GM21360 (cell line): ENCODE data around the gene LAMA4.
"Not testable (repeated sequence)": the region's sequence is repeated elsewhere in the genome, so short reads cannot be mapped to it uniquely, and the experiment has no call there.

Experiments used
- ATAC-seq: cut with Tn5 transposase; IDR thresholded peaks from one replicate; pipeline ENCODE4 v1.9.1; 2021; ENCODE audit warnings: mild to moderate bottlenecking, moderate library complexity; ENCODE audit not compliant: unreplicated experiment

The LAMA4 gene

GRCh38 chr6:112153926-112154607 lies 100.3 kb downstream of the LAMA4 start:
- ATAC-seq = no peak

GRCh38 chr6:112150363-112150762 lies 104.0 kb downstream of the LAMA4 start:
- no peak for ATAC-seq

- no peak for ATAC-seq
Observed at GRCh38 chr6:112149719-112150263, 104.6 kb downstream of the LAMA4 start.

- no peak for ATAC-seq
Observed at GRCh38 chr6:112149236-112149635, 105.1 kb downstream of the LAMA4 start.

DNA sequence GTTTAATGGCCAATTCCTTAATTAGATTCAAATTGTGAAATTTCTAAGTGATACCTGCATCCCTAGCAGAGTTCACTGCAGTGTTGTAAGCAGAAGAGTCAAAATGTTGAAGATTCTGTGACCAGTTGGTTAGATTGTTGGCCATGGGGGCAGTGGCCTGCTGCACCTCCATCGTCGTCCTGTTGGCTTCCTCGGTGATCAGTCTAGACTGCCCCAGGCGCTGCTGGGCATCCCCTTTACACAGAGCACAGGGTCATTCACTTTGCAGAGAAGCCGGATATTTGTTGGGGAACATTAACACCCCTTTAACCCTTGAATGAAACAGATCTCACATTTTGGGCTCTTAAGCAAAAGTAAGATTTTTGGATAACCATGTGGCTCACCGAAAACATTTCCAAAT lies 106.3 kb downstream of the LAMA4 start:
- ATAC-seq = no peak

DNA sequence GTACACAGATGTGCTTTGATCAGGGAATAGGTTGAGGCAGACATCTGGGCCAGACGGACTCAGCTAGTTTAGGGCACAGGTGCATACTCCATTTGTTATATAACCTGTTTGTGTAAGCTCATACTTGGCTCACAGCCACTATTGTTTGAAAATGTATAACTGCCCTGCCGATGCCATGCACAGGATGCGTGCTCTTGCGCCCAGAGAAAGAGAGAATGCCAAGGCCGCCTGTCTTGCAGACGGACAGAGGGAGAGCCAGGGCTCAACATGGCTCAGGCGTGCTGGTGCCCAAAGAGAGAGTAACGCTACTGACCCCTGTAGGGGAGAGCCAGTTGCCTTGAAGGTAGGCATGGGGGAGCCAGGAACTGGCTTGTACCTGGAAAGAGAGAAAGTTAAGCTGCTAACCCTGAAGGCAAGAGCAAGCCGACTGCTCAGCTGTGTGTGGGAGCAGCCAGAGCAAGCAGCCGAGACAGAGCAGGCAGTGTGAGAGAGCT lies 109.2 kb downstream of the LAMA4 start:
- no peak for ATAC-seq

DNA sequence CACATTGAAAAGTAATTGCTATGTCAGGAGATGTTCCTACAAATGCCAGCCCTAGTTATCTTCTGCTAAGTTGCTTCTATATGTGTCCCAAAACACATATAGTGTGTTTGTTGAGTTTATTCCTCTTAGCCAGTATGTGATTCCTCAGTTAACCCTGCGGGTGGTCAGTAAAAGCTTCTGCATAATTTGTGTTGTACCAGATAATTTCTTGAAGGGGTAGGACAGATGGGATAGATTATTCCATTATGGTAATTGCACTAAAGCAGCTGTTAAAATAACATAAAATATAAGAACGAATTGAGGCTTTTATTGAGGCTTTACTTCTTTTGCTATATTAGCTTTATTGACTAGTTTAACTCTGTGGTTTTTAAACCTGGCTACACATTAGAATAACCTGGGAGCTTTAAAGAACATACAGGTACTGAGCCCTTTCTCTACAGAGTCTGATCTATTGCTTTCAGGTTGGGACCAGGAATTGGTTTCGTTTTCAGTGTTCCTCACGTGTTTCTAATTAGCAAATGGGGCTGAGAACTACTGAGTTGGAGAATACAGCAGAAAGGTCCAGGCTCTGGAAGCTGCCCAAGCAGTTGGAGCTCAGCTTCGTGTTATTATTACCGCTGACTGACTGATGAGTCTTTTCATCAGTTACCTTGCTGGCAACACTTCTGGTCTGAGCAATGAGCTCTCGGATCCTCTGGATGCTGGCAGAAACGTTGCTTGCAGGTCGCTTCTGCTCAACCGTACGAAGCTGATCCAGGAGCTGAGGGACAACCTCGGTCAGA lies 110.0 kb downstream of the LAMA4 start:
- no peak for ATAC-seq

DNA sequence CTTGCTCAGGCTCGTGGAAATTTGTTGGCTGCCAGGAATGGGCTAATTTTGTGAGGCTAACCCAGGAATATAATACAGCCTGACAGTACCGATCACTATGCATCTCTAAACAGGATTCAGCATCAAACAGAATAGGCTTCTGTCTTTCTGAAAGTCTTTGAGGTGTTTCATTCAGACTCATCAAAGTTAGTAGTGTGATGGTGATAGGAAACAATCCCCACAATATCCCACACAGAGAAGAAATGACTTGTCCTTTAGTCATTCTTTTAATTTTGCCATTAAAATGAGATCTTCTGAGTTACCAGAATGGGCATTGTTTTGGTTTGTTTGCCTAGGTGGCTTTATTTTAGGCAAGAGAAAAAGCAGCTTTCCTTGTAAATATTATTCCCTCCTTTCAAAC lies 112.7 kb downstream of the LAMA4 start:
- no peak for ATAC-seq

- ATAC-seq = no peak
Observed at GRCh38 chr6:112139052-112139451, 115.3 kb downstream of the LAMA4 start.

GRCh38 chr6:112130878-112131277 lies 123.5 kb downstream of the LAMA4 start:
- ATAC-seq = no peak

GRCh38 chr6:112128208-112128607 lies 126.2 kb downstream of the LAMA4 start:
- no peak for ATAC-seq

GRCh38 chr6:112123982-112124381 lies 130.4 kb downstream of the LAMA4 start:
- no peak for ATAC-seq

GRCh38 chr6:112122756-112123155 lies 131.6 kb downstream of the LAMA4 start:
- no peak for ATAC-seq

- ATAC-seq = no peak
Observed at GRCh38 chr6:112118034-112118433, 136.3 kb downstream of the LAMA4 start.

DNA sequence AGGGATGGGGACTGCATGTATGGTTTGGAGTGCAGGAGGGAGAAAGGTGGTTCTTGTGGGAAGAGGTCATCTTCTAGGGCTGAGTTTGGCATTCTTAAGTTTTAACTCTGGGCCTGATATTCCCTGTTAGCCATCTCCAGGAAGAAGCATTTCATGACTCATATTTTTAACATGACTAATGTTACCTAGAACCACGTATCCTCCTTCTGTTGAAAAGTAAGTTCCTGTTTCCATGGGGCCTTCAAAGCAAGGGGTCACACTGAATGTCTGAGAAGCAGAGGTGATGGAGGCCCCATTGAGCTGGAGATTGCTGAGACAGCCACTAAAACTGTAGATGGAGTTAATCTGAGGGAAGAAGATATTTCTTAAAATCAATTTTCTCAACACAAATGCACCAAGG lies 136.8 kb downstream of the LAMA4 start:
- ATAC-seq = no peak

DNA sequence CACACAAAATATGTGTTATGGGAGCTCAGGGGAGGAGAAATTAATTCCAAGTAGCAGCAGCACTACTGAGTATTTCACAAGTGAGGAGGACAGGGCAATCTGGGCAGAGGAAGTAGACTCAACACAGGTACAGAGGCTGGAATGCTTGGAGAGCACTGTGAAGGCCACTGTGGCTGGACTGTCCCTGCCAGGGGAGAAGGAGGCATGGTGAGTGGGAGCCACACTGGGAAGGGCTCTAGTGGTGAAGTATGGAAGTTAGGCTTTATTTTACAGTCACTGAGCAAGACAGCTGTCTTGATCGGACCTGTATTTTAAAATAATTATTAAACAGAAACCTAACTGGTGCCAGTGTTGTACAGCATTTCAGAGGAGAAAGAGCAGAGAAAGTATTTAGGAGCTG lies 138.1 kb downstream of the LAMA4 start:
- ATAC-seq = no peak

GRCh38 chr6:112114577-112115223 lies 139.7 kb downstream of the LAMA4 start:
- ATAC-seq = no peak

GRCh38 chr6:112113918-112114317 lies 140.4 kb downstream of the LAMA4 start:
- ATAC-seq = no peak

DNA sequence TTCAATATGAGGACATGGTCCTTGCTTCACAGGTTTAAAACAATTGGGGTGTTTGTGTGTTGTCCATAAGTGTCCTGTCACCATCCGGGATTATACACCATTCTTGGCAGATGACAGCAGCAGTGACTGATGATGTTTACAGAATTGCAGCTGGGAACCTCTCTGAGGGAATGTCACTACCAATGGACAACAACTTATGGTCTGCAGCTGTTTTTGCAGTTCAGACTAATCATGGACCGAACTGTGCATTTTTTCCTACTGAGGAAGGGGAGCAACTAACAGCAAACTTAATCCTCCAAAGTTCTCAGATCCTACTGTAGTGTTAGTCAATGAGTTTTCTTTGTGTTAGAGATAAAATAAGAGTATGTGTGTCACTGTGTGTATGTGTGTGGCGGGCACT lies 140.9 kb downstream of the LAMA4 start:
- no peak for ATAC-seq

- no peak for ATAC-seq
Observed at GRCh38 chr6:112109262-112109661, 145.1 kb downstream of the LAMA4 start.

- no peak for ATAC-seq
Observed at GRCh38 chr6:112106562-112106961, 147.8 kb downstream of the LAMA4 start.

GRCh38 chr6:112106026-112106425 lies 148.3 kb downstream of the LAMA4 start:
- not testable (repeated sequence) for ATAC-seq
